GM19455 (cell line): ENCODE results near the gene HAVCR1.

ENCODE experiments used
- ATAC-seq: cut with Tn5 transposase; IDR thresholded peaks from one replicate; pipeline ENCODE4 v1.9.1; 2021; ENCODE audit not compliant: unreplicated experiment

The HAVCR1 gene

GRCh38 chr5:157004893-157005551 is 53.9 kb downstream of the HAVCR1 start:
- no peak for ATAC-seq

- ATAC-seq = no peak
These were observed 67.2 kb downstream of the HAVCR1 start for GRCh38 chr5:156991714-156992113.

- ATAC-seq = no peak
These were observed 74.9 kb downstream of the HAVCR1 start for GRCh38 chr5:156984064-156984463.

GRCh38 chr5:156981481-156981880 is 77.4 kb downstream of the HAVCR1 start:
- no peak for ATAC-seq
